ENCODE measurements around the gene TSC22D1.

TSC22D1 gene

DNA sequence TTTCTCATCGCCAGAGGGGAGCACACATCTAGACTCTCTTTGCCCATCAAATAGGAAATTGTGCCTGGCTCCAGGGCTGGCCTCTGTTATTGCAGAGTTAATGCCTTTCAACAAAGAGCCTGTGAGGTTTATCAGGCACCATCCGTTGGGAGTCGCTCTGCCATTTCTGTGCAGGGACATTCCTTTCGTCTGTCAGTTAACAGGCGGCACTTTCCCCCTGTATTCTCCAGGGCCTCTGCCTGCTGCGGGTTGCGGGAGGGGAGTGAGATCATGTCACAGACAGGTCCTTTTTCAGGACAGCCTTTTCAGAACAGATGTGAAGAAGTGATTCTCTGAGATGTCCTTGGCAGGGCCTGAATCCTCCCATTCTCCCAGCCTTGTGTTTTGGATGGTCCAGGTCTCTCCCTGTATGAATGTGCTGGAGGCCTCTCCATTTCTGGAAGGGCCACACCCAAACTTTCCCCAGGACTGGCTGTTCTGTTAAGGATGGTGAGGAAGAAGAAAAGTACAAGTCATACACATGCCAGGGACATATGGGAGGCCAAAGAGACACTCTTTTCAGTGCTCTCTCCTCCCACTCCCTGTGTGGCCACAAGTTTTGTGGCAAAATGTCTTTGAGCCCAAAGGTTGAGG, 187.6 kb downstream of the TSC22D1 start:
- no peak overlapping the region for H2AFZ ChIP-seq (ENCODE audit: low read length)

DNA sequence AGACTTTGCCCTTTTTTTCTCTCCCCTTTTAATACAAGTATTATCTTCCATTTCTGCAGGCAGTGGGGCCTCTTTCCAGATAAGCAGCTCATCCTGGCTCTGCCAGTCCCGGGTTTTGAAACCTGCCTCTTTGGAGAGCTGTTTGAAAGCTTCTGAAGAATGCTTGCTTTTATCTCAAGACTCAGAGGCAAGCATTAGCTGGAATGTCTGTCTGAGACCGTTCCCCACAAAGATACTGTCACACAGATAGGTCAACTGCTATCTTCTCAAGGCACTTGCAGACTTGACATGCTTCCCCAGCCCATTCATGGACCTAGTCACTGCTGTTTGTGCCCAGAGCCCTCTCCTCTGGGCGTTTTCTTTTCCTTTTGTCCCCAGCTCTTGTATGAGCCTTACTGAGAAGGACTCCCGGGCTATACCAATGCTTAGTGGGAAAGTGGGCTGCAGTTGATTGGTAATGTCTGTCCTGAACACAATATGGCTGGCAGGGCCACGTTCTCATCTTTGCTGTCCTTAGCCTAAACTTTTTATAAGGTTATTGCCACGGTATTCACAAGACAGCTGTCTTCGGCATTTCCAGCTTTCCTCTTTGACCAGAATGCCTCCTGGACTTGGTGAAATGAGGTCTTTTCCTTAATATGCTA, 189.1 kb downstream of the TSC22D1 start:
- no peaks in the 10 kb centered on the region for H3K4me1 ChIP-seq (ENCODE audit: low read length)
- no peak overlapping the region for H3K4me2 ChIP-seq (ENCODE audit: low read depth, low read length)
- H3K27me3 ChIP-seq (replicated peaks; ENCODE audit: insufficient read depth, low read length) = no peaks in the 10 kb centered on the region
- H3K9ac ChIP-seq (ENCODE audit: low read length) = no peak overlapping the region
- H3K36me3 ChIP-seq (replicated peaks; ENCODE audit: insufficient read depth, low read length) = no peaks in the 10 kb centered on the region
- no peaks in the 10 kb centered on the region for H3K79me2 ChIP-seq (ENCODE audit: low read length)
- H3F3A ChIP-seq (ENCODE audit: insufficient read depth, low read length) = no peaks in the 10 kb centered on the region
- H3K27ac ChIP-seq (ENCODE audit: low read length) = no peak overlapping the region
- no peak overlapping the region for H3K4me3 ChIP-seq (ENCODE audit: low read length)
- TF ChIP-seq EZH2 (optimal IDR thresholded peaks at IDR 0.05; ENCODE audit: low read depth, low read length) (no peak), EZH2phosphoT487 (IDR thresholded peaks at IDR 0.05; ENCODE audit: low read length) (no peak)
- TF ChIP-seq, protein P1, sequence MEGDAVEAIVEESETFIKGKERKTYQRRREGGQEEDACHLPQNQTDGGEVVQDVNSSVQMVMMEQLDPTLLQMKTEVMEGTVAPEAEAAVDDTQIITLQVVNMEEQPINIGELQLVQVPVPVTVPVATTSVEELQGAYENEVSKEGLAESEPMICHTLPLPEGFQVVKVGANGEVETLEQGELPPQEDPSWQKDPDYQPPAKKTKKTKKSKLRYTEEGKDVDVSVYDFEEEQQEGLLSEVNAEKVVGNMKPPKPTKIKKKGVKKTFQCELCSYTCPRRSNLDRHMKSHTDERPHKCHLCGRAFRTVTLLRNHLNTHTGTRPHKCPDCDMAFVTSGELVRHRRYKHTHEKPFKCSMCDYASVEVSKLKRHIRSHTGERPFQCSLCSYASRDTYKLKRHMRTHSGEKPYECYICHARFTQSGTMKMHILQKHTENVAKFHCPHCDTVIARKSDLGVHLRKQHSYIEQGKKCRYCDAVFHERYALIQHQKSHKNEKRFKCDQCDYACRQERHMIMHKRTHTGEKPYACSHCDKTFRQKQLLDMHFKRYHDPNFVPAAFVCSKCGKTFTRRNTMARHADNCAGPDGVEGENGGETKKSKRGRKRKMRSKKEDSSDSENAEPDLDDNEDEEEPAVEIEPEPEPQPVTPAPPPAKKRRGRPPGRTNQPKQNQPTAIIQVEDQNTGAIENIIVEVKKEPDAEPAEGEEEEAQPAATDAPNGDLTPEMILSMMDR (IDR thresholded peaks at IDR 0.05; ENCODE audit: low read length) = no peak
- no peaks in the 10 kb centered on the region for H3K9me2 ChIP-seq (replicated peaks; ENCODE audit: insufficient read depth, low read length)
- H2AFZ ChIP-seq (ENCODE audit: low read length) = no peak overlapping the region
- no peaks in the 10 kb centered on the region for H4K20me1 ChIP-seq (ENCODE audit: insufficient read depth, low read length)
- no peak for DNase-seq
- H3K9me3 ChIP-seq (replicated peaks; ENCODE audit: insufficient read depth, low read length) = no peaks in the 10 kb centered on the region

More for the DNA sequence above, 187.6 kb downstream of the TSC22D1 start:
- Histone ChIP-seq H3K27me3 (replicated peaks; ENCODE audit: insufficient read depth, low read length) (no peaks in the 10 kb centered on the region), H3K9ac (ENCODE audit: low read length) (no peak overlapping the region), H3K4me2 (ENCODE audit: low read depth, low read length) (no peak overlapping the region), H3K9me2 (replicated peaks; ENCODE audit: insufficient read depth, low read length) (no peaks in the 10 kb centered on the region), H3K4me1 (ENCODE audit: low read length) (no peaks in the 10 kb centered on the region), H4K20me1 (ENCODE audit: insufficient read depth, low read length) (no peaks in the 10 kb centered on the region), H3K79me2 (ENCODE audit: low read length) (no peaks in the 10 kb centered on the region), H3K9me3 (replicated peaks; ENCODE audit: insufficient read depth, low read length) (no peaks in the 10 kb centered on the region), H3K27ac (ENCODE audit: low read length) (no peak overlapping the region), H3K36me3 (replicated peaks; ENCODE audit: insufficient read depth, low read length) (no peaks in the 10 kb centered on the region), H3F3A (ENCODE audit: insufficient read depth, low read length) (no peaks in the 10 kb centered on the region), H3K4me3 (ENCODE audit: low read length) (no peak overlapping the region)
- TF ChIP-seq, protein P1 (IDR thresholded peaks at IDR 0.05; ENCODE audit: low read length) = no peak
- no peak for TF ChIP-seq EZH2 (optimal IDR thresholded peaks at IDR 0.05; ENCODE audit: low read depth, low read length)
- TF ChIP-seq EZH2phosphoT487 (IDR thresholded peaks at IDR 0.05; ENCODE audit: low read length) = no peak
- DNase-seq = no peak

DNA sequence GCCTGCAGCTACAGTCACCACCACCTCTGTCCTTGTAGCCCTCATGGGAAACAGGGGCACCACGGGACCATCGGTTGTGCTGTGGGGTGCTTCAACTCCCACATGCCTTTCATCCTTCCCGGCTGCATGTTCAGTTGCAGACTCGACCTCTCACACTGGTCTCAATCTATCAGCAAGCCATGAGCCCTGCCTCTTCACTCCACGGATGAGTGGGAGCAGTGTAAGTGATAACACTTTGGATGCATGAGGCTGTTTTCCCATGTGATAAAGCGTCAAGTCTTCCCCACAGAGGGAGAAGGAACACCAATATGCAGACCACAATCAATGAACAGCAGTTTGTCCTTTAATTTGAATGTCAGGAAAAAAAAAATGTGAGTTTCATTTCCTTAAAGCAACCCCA, 190.3 kb downstream of the TSC22D1 start:
- Histone ChIP-seq H3K9me2 (replicated peaks; ENCODE audit: insufficient read depth, low read length) (no peaks in the 10 kb centered on the region), H3K79me2 (ENCODE audit: low read length) (no peaks in the 10 kb centered on the region), H3K9me3 (replicated peaks; ENCODE audit: insufficient read depth, low read length) (no peaks in the 10 kb centered on the region), H4K20me1 (ENCODE audit: insufficient read depth, low read length) (no peaks in the 10 kb centered on the region), H3F3A (ENCODE audit: insufficient read depth, low read length) (no peaks in the 10 kb centered on the region), H3K36me3 (replicated peaks; ENCODE audit: insufficient read depth, low read length) (no peaks in the 10 kb centered on the region), H3K4me3 (ENCODE audit: low read length) (no peak overlapping the region), H3K27ac (ENCODE audit: low read length) (no peak overlapping the region), H2AFZ (ENCODE audit: low read length) (no peak overlapping the region), H3K4me1 (ENCODE audit: low read length) (no peaks in the 10 kb centered on the region), H3K4me2 (ENCODE audit: low read depth, low read length) (no peak overlapping the region), H3K27me3 (replicated peaks; ENCODE audit: insufficient read depth, low read length) (no peaks in the 10 kb centered on the region), H3K9ac (ENCODE audit: low read length) (no peak overlapping the region)
- TF ChIP-seq EZH2 (optimal IDR thresholded peaks at IDR 0.05; ENCODE audit: low read depth, low read length) (no peak), EZH2phosphoT487 (IDR thresholded peaks at IDR 0.05; ENCODE audit: low read length) (no peak)
- TF ChIP-seq, protein P1 (IDR thresholded peaks at IDR 0.05; ENCODE audit: low read length) = no peak
- no peak for DNase-seq

All from MM.1S (cell line).